GM21717 (cell line): Measurements from ENCODE around the gene MGAT3.

Experiments
- ATAC-seq: cut with Tn5 transposase; IDR thresholded peaks from one replicate; pipeline ENCODE4 v1.9.1; 2021; ENCODE audit warnings: mild to moderate bottlenecking, moderate library complexity; ENCODE audit not compliant: unreplicated experiment

The MGAT3 gene

DNA sequence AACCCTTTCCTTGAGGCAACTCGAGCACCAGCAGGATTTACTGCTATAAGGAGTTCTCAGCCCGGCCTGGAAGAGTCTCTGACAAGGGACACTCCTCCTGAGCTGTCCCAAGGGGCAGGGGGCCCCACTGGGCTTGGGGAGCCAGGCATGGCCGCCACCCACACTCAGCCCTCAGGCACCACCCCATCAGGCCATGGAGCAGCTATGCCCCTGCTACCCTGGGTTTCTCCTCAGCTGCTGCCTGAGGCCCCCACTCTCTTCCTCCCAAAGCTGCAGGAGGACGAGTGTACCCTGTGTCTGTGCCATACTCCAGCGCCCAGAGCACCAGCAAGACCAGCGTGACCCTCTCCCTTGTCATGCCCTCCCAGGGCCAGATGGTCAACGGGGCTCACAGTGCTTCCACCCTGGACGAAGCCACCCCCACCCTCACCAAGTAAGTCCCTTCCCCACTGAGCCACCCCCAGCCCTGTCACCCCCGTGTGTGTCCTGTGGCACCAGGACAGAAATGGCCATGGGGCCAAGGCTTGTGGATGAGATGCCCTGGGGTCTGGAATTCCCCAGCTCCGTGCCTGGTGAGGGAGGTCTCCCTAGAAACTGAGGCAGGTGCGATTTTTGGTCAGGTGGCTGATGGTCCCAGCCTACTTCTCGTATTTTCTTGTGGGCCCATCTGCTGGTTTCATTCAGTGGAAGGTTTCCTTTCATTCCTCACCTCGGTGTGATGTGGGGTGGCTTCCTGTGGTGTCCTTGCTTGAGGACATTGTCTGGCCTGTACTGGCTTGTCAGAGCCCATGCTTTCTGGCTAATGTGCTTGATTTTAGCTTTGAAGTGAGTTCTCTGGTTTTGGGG is 28.8 kb upstream of the MGAT3 start:
- ATAC-seq, result no peak

DNA sequence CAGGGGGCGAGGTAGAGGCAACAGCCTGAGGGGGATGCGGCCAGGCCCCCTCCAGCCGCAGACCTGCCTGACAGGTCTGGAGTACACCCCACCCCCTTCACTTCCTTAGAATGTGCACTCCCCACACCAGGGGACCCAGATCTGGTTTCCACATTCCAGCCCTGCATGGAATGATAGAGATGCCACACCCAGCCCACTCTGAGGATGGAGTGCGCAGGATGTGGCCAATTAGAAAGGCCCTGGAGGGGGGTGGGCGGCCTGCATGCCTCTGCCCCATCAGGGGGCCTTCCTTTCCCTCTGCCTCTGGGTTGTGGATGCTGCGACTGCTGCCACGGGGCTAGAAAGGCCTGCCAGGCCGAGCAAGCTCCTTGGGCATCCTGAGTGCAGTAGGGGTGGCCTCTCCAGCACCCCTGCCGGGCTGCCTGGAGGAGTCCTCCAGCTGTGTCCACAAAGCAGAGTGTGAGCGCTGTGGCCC is 28.2 kb upstream of the MGAT3 start:
- ATAC-seq, result no peak

DNA sequence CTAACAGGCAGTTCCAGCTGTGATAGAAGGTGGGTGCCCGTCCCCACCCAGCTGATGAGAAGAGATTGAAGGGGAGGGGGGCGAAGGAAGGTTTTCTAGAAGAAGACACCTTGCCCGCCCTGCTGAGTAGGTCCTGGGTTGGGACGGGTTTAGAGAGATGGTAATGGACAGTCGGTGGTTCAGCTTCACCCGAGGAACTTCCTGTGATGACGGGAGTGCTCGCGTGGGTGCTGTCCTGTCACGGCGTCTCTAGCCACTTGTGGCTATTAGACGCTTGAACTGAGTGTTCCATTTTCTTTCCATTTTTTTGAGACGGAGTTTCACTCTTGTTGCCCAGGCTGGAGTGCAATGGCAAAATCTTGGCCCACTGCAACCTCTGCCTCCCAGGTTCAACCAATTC is 27.6 kb upstream of the MGAT3 start:
- no peak for ATAC-seq

DNA sequence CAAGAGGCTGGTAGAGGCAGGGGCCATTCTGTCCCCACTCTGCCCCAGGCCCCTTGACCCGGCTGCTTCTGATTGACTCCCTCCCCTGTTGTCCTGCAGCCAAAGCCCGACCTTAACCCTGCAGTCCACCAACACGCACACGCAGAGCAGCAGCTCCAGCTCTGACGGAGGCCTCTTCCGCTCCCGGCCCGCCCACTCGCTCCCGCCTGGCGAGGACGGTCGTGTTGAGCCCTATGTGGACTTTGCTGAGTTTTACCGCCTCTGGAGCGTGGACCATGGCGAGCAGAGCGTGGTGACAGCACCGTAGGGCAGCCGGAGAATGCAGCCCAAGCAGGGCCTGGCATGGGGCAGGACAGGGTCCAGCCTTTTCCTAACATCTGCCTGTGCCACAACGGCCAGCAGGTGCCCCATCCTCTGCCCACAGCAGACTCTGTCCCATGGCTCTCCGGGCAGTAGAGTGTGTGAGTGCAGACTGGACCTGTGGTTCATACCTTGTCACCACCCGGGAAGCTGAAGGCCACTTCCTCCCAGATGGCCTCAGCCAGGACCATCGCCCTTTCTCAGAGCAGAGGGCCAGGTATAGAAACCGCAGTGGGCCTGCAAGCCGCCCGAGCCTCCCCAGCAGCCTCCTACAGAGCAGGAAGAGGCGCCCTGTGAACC is 26.8 kb upstream of the MGAT3 start:
- no peak for ATAC-seq

DNA sequence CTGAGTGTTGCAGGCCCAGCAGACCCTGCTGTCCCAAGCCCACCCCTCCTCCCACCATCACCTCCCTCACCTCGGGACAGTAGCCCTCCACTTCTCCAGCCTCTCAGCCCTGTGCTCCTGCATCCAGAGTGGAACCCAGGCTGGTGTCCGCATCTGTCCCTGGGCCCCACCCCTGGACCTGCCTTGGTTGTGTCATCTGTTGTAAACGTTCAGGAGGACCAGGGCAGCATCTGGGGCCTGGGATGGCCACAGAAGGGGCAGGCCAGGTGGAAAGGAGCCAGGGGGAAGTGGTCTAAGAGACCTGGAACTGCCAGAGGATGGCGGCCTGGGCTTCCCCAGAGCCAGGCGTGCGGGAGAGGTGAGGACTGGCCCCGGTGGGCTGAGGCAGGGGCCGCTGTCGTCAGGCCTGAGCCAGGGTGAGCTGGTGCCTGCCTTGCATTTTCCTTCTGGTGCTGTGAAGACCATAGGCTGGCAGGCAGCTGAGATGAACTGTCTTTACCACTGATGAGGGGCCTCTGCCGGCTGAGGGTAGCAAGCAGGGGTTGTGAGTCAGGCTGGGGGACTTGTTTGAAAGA is 26.1 kb upstream of the MGAT3 start:
- ATAC-seq, result no peak

DNA sequence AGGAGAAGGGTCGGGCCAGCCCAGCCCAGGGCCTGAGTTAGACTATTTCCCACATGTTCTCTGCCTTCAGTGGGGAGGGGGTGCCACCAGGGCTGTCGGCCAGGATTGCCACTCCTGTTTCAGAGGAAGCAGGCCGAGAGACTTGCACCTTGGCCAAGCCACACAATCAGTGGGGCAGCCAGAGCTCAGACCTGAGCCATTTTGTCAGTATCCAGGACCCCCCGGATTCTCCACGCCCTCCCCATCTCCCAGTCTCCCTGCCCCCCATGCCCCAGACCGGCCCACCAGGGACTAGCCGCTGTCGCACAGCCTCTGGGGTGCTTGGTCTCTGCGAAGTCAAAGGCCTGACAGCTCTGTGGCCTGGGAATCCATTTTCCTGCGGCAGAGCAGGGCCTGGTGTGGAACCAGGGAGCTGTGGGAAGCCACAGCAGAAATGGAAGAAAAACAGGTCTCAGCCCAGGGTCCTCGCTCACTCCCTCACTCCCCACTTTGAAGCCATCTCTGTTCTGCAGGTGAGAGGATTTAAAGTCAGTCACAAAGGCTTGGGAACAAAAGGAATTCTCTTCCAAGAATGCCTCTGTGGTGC is 25.5 kb upstream of the MGAT3 start:
- no peak for ATAC-seq

DNA sequence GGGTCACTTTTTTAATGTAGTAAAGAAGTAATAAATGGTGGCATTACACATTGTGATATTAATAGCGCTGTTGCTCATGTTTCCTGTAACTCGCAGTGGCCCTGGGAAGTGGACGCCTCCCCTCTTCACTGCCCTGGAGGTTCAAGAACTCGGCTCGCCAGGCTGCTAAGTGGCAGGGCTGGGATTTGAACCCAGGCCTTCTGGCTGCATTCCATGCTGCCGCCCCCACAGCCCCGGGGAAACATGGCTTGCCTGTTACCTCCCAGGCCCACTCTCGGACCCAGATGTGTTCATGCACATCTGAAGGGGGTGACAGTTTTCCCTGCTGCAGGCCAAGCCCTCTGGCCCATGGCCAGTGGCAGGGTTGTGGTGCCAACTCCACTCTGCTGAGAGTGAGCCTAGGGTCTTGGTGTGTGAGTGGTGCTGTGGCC is 25.0 kb upstream of the MGAT3 start:
- ATAC-seq, result no peak

DNA sequence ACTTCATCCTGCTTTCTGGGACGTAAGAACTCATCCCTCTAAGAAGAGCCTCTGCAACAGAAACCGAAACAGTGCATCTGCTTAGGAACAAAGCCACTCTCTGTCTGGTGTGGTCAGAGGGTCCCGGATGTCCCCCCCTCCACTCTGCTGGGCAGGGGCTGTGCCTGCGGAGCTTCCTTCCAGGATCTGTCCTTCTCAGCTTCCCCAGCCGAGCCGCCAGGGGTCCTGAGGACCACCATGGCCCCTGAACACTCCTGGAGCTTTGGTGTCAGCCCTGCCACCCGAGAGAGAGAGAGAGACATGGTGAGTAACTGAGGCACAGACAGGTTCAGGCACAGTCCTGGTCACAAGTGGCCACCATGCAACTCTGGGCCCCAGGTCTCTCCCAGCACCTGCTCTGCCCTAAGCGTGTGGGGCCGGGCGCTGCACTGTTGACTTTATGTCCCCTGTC is 24.4 kb upstream of the MGAT3 start:
- no peak for ATAC-seq

DNA sequence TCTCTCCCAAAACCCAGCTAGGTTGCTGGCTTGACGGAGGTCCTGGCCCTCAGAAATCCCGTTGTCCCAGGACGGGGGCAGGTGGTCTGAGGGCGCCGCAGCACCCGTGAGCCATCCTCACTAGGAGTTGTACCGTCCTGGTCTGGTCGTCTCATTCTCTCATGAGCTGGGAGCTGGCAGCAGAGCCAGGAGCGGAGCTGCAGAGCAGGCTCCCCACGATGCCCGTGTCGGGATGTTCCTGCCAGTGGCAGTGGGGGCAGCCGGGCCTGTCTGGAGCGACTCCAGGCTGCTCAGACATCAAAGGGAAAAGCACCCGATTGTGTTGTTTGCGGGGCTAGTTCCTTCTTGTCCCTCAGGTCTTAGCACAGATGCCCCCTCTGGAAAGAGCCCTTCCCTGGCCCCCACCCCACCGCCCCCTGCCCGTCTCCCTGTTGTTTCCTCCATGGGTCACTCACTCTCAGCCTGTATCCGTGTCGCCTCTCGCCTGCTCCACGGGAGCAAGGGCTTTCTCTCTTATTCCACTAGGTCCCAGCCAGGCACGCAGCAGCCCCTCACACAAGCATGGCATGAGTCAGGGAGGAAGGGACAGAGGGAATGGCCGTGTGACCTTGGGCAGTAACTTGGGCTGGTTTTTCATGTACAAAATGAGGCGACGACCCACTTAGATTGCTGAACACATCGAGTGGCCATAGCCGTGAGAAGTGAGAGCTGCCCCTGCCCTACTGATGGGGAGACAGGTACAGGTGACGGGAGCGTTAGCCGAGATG is 23.2 kb upstream of the MGAT3 start:
- ATAC-seq, result no peak

DNA sequence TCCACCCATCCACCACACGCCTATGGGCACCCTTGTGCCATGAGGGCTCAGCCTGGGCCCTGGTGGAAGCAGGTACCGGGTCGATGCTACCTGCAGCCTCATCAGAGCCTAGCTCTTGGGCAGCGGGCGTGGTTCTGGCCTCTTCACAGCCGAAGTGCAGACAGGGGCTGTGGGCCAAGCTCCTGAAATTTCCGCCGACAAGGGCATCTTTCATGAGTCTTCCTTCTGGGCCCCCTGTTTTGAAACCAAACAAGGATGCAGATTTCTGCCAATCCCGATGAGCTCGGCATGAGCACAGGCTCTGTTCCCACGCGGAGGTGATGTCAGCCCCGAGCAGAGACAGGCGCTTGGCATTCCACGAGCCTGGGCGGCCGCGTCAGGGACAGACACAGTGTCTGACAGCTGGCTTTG is 22.6 kb upstream of the MGAT3 start:
- ATAC-seq, result no peak

DNA sequence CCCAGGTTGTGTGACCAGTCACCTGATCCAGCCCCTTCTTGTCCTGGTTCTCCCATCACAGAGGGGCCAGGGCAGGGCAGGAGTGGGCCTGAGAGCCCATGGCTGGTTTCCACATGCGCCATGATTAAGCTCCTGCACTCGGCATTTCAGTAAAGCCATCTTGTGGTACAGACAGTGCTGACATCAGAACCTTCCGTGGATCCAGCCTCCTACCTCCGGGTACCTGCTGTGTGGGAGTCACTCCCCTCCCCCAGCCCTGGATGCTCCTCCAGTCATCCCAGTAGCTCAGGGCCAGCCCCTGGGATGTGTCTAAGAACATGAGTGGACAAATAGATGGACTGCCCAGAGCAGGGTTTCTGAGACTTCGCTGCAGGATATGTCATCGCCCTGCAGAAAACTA is 22.1 kb upstream of the MGAT3 start:
- ATAC-seq, result no peak

DNA sequence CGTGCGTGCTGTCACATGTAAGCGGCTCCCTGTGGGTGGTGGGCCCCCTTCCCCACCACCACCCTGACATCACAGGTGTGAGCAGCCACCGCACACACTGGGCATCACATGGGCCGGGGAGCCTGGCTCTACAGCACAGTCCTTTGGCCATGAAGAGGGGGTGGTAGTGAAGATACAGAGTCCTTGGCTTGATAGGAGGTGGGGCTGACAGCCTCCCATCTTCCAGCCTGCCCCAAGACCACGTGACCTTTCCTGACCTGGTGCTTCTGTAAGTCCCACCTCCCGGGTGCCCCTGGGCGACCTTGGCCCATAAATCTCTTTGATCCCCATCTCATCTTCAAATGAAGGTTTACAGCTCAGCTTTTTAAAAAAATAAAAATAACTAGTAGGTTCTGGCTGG is 21.2 kb upstream of the MGAT3 start:
- no peak for ATAC-seq

DNA sequence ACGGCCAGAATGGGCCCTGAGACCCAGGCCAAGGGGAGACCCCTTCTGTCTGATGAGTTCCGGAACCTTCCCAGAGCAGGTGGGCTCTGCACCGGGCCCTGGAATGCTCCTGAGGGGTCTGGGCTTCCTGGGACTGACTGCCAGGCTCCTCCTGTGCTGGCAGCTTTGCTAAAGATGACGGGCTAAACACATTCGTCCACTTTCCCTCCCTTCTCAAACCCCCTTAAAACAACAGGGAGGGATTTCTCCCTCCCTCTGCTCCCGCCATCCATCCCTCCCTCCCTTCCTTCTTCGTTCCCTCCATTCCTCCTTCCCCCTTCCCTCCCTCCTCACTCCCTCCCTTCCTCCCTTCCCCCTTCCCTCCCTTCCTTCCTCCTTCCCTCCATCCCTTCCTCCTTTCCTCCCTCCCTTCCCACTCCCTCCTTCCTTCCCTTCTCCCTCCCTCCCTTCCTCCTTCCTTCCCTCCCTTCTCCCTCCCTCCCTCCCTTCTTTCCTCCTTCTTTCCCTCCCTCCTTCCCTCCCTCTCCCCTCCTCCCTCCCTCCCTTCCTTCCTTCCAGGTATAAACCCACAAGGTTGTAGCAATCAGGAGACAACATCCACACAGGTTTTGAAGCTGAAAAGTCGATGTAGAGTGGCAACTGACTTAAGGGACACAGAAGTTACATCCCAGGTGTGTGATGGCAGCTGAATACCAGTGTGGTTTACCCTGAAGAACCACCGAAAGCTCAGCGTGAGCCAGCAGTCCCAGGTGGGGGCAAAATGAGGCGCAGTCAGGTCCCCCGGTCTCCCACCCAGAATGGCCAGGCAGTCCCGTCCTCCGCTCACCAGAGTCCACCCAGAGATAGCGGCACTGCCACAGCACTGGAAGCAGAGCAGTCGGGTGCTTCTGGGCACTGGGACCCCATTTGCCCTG is 18.8 kb upstream of the MGAT3 start:
- no peak for ATAC-seq

DNA sequence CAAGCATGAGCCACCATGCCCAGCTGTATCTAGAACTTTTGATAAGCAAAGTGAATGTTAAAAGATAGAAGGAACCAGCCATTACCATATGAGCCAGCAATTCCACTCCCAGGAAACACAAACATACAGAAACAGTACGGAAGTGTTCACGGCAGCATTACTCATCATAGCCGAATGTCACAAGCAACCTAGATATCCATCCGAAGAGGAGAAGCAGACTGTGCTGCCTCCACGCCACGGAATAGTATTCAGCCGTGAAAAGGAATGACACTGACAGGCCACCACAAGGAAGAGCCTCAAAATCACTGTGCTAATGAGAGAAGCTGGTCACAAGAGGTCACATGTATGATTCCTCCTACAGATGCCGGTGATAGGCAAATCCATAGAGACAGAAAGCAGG is 17.6 kb upstream of the MGAT3 start:
- no peak for ATAC-seq

DNA sequence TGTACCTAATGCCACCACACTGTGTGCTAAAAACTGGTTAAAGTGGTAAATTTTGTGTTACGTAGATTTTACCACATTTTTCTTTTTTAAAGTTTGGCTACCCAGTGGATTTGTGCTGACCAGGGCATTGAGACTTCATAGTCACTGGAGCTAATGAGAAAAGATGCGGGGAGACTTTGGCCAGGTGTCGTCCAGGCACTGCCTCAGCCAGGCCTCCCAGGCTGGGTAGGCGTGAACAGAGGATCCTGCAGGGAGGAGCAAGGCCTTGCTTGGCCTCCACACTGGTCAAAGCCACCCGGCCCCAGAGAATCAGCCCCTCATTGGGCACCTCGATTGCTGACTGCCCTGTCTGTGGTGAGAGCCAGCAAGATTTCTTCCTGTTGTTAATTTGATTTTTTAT is 13.4 kb upstream of the MGAT3 start:
- ATAC-seq, result no peak

DNA sequence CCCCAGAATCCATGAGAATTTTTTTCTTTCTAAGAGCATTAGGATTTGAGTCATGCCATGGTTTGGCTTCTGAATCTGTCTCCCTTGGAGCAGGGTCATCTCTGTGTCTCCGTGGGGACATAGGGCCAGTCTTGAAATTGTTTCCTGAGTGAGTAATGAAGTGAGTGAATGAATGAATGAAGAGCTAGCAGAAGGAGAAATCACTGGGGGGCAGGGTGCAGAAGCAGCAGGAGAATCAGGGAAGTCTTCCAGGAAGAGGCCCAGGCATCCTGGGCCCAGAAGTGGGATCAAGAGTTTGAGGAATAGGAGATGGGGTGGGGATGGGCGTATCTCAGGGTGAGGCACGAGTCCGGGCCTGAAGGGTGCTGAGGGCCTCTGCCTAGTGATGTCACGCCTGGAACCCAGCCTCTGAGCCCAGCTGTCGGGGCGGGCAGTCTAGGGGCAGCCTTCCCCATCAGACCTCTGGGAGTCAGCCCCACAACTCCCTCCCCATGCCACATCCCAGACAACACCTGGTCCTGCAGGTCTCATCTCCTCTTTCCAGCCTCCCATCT is 12.5 kb upstream of the MGAT3 start:
- ATAC-seq, result no peak

DNA sequence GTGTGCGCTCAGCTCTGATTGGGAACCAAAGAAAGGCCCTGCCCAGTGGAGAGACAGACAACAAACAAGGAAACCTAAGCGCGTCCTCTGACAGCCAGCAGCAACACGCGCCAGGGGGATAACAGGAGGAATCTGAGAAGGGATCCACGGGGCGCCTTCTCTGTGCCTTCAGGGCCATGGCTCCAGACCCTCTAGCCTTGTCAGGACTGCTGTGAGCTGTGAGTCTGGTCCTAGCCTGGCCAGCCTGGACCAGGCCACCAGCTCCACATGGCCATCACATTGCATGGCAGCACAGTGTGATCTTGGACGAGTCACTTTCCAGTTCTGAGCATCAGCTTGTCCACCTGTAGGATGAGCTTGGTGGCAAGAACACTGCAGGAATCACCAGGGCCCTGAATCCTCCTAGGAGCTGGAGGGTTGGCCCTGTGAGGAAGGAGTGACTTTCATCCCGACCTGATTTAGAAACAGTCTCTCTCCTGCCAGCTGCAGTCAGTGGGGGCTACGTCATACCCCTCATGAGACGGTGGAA is 11.8 kb upstream of the MGAT3 start:
- no peak for ATAC-seq

DNA sequence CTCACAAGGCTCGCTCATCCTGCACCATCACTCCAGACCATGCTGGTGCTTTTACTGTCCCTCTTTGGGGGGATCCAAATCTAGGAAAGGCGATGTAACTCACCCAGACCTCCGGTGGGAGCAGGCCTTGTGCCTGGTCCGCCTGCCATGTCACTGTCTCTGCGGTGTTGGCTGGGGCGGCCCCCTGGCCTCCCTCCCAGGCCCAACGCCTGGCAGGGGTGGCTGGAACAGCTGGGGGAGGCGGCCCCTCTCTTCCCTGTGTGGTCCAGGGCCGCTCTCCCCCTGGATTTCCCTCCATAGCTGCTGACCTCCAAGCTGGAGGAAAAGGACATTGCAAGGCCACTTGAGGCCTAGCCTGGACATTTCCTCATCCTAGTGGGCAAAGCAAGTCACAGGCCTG is 11.1 kb upstream of the MGAT3 start:
- ATAC-seq, result no peak

DNA sequence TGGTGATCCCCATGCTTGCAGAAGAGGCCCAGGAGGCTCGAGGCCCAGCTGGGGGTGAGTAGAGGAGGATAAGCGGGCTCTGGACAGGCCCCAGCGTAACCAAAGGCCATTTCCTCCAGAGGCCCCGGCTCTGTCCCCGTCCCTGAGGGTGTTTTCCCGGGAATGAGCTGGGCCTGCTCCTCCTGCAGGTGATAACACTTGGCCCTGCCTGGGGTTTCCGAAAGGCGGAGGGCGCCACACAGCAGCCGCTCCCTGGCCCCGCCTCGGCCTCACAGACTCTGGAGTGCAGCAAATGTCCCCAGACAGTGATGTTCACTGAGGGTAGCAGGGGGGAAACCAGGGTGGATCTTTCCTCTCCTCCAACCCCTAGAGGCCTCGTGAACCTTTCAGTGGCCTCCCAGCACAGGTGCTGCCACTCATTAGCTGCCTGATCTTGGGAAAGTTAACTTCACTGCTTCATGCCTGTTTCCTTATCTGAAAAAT is 10.5 kb upstream of the MGAT3 start:
- peak; percentile 13 for ATAC-seq
